ENCODE data around the gene ZNF467.

- TF ChIP-seq CTCF (IDR thresholded peaks at IDR 0.05; ENCODE audit: low read depth, low read length) (no peak), POLR2A (IDR thresholded peaks at IDR 0.05; ENCODE audit: extremely low read depth, insufficient read length) (no peak), MYC (IDR thresholded peaks at IDR 0.05; ENCODE audit: low read depth, low read length) (no peak), MAX (IDR thresholded peaks at IDR 0.05; ENCODE audit: low read depth, low read length) (no peak)
Observed at GRCh38 chr7:149768931-149769330, 4.5 kb downstream of the ZNF467 start.
